HAP-1 (cell line): ENCODE data around the gene HADHB.
A peak's percentile ranks its signal among the peaks of the same experiment; 100 is the strongest.
"Not testable (repeated sequence)": the region's sequence is repeated elsewhere in the genome, so short reads cannot be mapped to it uniquely, and the experiment has no call there.

Source experiments
- DNase-seq, 2 experiments: peaks; one replicate each; pipeline ENCODE4 v3.0.0-alpha.2; 2016 to 2020; ENCODE audit warnings: low spot score in 2 of 2
- H3K27me3 ChIP-seq: fragments of 250-450 bp; sonication (Bioruptor Pico); 2 replicates; pipeline ENCODE4 v1.5.1; 2020; ENCODE audit warnings: low read depth, mild to moderate bottlenecking, moderate library complexity
- H3K36me3 ChIP-seq: fragments of 250-450 bp; sonication (Bioruptor Pico); replicated peaks from 2 replicates; pipeline ENCODE4 v1.5.1; 2020; ENCODE audit warnings: mild to moderate bottlenecking
- H3K4me1 ChIP-seq: fragments of 250-450 bp; sonication (Bioruptor Pico); 2 replicates; pipeline ENCODE4 v1.5.1; 2020; ENCODE audit warnings: mild to moderate bottlenecking
- H3K4me3 ChIP-seq: fragments of 250-450 bp; sonication (Bioruptor Pico); 2 replicates; pipeline ENCODE4 v1.5.1; 2020; ENCODE audit warnings: mild to moderate bottlenecking, moderate library complexity
- H3K9me3 ChIP-seq: fragments of 250-450 bp; sonication (Bioruptor Pico); 2 replicates; pipeline ENCODE4 v1.5.1; 2020; ENCODE audit warnings: mild to moderate bottlenecking, moderate library complexity
- in situ Hi-C: fragments of 300-500 bp; cut with MboI; formaldehyde crosslinking; loops from 3 replicates; pipeline ENCODE4 v1.14.3; 2020; ENCODE audit warnings: low sequenced_read_pairs, inconsistent platforms, mixed read lengths

The HADHB gene

GRCh38 chr2:26292646-26293045 lies 47.9 kb downstream of the HADHB start:
- no peaks in the 10 kb centered on the region for H3K27me3 ChIP-seq
- DNase-seq: no peak
- no peaks in the 10 kb centered on the region for H3K36me3 ChIP-seq
- peaks cover 4% of the 10 kb centered on the region for H3K4me1 ChIP-seq
- H3K4me3 ChIP-seq: no peak overlapping the region
- no peaks in the 10 kb centered on the region for H3K9me3 ChIP-seq
- in situ Hi-C loops: no loop called here

DNA sequence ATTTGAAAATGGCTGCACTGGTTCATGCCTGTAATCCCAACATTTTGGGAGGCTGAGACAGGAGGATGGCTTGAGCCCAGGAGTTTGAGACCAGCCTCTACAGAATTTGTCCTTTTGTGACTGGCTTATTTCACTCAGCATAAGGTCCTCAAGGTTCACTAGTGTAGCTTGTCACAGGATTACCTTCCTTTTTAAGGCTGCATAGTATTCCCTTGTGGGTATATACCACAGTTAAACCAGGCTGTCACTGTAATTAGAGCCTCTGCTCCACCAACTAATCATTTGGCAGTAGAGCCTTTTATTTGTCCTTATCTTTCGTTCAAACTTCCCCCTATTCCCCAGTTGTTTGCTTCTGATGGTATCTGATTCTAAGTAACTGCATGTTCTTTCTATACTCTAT lies 50.8 kb downstream of the HADHB start:
- Histone ChIP-seq H3K27me3 (no peaks in the 10 kb centered on the region), H3K4me3 (no peak overlapping the region), H3K36me3 (no peaks in the 10 kb centered on the region), H3K9me3 (no peaks in the 10 kb centered on the region), H3K4me1 (peaks cover 27% of the 10 kb centered on the region)
- in situ Hi-C loops: no loop called here
- no peak for DNase-seq

- H3K4me3 ChIP-seq: no peak overlapping the region
- H3K9me3 ChIP-seq: no peaks in the 10 kb centered on the region
- DNase-seq: no peak
- peaks cover 27% of the 10 kb centered on the region for H3K4me1 ChIP-seq
- no peaks in the 10 kb centered on the region for H3K36me3 ChIP-seq
- in situ Hi-C loops: no loop called here
- no peaks in the 10 kb centered on the region for H3K27me3 ChIP-seq
Observed at GRCh38 chr2:26297061-26297460, 52.3 kb downstream of the HADHB start.

GRCh38 chr2:26298286-26298637 lies 53.5 kb downstream of the HADHB start:
- in situ Hi-C loops: no loop called here
- Histone ChIP-seq H3K36me3 (no peaks in the 10 kb centered on the region), H3K4me1 (peaks cover 27% of the 10 kb centered on the region), H3K9me3 (no peaks in the 10 kb centered on the region), H3K4me3 (no peak overlapping the region), H3K27me3 (no peaks in the 10 kb centered on the region)
- DNase-seq: peak; percentile 40 to 52

DNA sequence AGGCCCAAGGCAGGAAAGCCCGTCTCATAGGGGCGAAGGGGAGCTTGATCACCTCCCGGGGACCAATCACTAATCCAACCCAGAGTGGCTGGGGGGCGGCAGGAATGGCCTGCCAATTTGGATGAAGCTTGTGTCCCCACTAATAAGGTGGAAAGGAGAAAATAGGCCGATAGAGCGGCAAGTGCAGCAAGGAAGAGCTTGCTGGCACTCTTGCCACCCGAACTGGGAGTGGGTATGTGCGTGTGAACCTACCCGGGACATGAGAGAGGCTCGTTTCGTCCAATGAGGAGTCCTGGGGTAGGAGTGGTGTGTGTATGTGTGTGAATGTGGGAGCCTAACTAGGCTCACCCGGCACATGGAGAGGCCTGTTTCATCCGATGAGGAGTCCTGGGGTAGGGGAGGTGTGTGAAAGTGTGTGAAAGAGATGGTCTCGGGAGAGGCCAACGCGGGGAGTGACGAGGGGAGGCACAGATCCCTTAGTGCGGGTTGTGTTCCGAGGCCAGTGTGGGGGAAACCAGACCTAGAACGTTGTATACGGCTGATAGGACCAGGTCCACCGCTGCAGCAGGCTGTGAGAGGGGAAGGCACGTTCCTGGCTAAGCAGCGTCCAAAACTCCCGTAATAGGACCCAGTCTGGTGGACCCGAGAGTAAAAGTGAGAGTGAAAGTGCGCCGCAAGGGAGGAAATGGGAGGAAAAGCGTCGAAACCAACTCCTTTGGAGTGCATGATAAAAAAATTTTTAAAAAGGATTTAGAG lies 54.1 kb downstream of the HADHB start:
- H3K4me3 ChIP-seq: no peak overlapping the region; the same call in 1 of the 2 replicates
- no peaks in the 10 kb centered on the region for H3K36me3 ChIP-seq
- DNase-seq: no peak
- in situ Hi-C loops: no loop called here
- H3K4me1 ChIP-seq: peaks cover 27% of the 10 kb centered on the region
- H3K9me3 ChIP-seq: no peaks in the 10 kb centered on the region
- no peaks in the 10 kb centered on the region for H3K27me3 ChIP-seq

GRCh38 chr2:26299471-26300101 lies 54.8 kb downstream of the HADHB start:
- in situ Hi-C loops: no loop called here
- no peaks in the 10 kb centered on the region for H3K36me3 ChIP-seq
- H3K27me3 ChIP-seq: no peaks in the 10 kb centered on the region
- 0 out of 2 replicates have a peak overlapping the region, but pooled peaks have one; percentile 5 for H3K4me3 ChIP-seq
- H3K4me1 ChIP-seq: peaks cover 27% of the 10 kb centered on the region
- no peaks in the 10 kb centered on the region for H3K9me3 ChIP-seq
- DNase-seq: peak; percentile 30 to 37

- H3K4me3 ChIP-seq: no peak overlapping the region
Observed at GRCh38 chr2:26300234-26300925, 55.6 kb downstream of the HADHB start.

DNA sequence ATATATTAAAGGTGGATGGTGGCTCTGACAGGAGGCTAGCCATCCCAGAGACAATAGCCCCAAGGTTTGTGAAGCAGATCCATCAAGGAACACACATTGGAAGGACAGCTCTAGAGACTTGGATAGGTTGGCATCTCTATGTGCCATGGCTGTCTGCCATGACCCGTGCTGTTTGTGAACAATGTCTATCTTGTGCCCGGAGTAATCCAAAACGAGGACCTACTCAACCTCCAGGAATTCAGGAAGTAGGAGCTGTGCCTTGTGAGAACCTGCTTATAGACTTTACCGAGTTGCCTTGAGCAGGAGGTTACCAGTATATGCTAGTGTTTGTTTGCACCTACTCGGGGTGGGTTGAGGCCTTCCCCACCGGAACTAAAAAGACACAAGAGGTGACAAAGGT lies 58.1 kb downstream of the HADHB start:
- no peak for DNase-seq
- Histone ChIP-seq H3K9me3 (no peaks in the 10 kb centered on the region), H3K4me3 (no peak overlapping the region), H3K4me1 (peaks cover 21% of the 10 kb centered on the region), H3K27me3 (no peaks in the 10 kb centered on the region), H3K36me3 (no peaks in the 10 kb centered on the region)
- in situ Hi-C loops: no loop called here

More at GRCh38 chr2:26300234-26300925, 55.6 kb downstream of the HADHB start:
- Histone ChIP-seq H3K4me1 (peaks cover 27% of the 10 kb centered on the region), H3K36me3 (no peaks in the 10 kb centered on the region), H3K9me3 (no peaks in the 10 kb centered on the region), H3K27me3 (no peaks in the 10 kb centered on the region)
- DNase-seq: peak in 1 of 2 experiments; percentile 38
- in situ Hi-C loops: no loop called here

DNA sequence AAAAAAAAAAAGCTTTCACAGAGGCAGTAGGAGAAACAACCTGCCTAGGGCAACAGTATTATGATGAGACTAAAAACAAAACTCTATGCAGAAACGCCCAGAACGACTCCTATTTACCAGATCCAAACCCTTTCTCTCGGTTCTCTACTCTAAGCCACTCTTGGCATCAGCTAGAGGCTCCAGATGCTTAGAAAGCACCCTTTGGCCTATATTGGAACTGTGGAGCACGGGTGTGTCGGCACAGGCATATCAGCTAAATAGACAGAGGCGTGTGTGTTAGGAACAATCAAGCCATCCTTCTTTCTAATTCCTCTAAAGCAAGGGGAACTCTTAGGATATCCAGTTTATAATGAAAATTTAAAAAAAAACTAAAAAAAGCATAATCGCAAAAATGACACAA lies 60.4 kb downstream of the HADHB start:
- in situ Hi-C loops: not testable (repeated sequence)

GRCh38 chr2:26305540-26305939 lies 60.8 kb downstream of the HADHB start:
- H3K27me3 ChIP-seq: 0 out of 2 replicates have a peak, but pooled peaks cover 3% of the 10 kb centered on the region
- in situ Hi-C loops: no loop called here
- H3K9me3 ChIP-seq: no peaks in the 10 kb centered on the region

More for the DNA sequence above, 60.4 kb downstream of the HADHB start:
- not testable (repeated sequence) for H3K27me3 ChIP-seq, H3K9me3 ChIP-seq, H3K4me1 ChIP-seq, H3K36me3 ChIP-seq, DNase-seq, H3K4me3 ChIP-seq

GRCh38 chr2:26309921-26310320 lies 65.2 kb downstream of the HADHB start:
- no peak overlapping the region for H3K4me3 ChIP-seq
- 0 out of 2 replicates have a peak, but pooled peaks cover 3% of the 10 kb centered on the region for H3K27me3 ChIP-seq
- H3K9me3 ChIP-seq: no peaks in the 10 kb centered on the region
- in situ Hi-C loops: no loop called here
- no peak for DNase-seq
- no peaks in the 10 kb centered on the region for H3K36me3 ChIP-seq
- no peaks in the 10 kb centered on the region for H3K4me1 ChIP-seq

More at GRCh38 chr2:26305540-26305939, 60.8 kb downstream of the HADHB start:
- Histone ChIP-seq H3K4me1 (no peaks in the 10 kb centered on the region), H3K36me3 (no peaks in the 10 kb centered on the region), H3K4me3 (no peak overlapping the region)
- DNase-seq: no peak

DNA sequence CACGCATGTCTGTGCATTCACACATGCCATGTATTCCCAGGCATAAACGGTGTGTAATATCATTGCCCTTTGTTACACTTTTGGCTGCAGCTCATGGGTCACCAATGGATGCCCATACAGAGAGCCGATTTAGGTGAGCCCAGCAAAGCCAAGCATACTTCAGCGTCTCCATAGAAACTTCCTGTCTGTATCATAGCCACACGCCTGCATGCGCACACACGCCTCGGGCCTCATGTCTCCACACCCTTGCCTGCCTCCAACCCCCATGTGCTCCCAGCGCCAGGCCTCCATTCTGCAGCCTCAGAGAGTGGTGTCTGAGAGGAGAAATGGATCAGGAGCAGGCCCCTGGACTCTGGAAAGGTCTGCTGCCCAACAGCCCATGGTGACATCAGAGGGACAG lies 67.7 kb downstream of the HADHB start:
- Histone ChIP-seq H3K4me1 (no peaks in the 10 kb centered on the region), H3K27me3 (0 out of 2 replicates have a peak, but pooled peaks cover 3% of the 10 kb centered on the region)
- DNase-seq: no peak

GRCh38 chr2:26313446-26313845 lies 68.7 kb downstream of the HADHB start:
- Histone ChIP-seq H3K4me3 (no peak overlapping the region), H3K9me3 (no peaks in the 10 kb centered on the region), H3K27me3 (0 out of 2 replicates have a peak, but pooled peaks cover 3% of the 10 kb centered on the region), H3K36me3 (no peaks in the 10 kb centered on the region), H3K4me1 (no peaks in the 10 kb centered on the region)
- DNase-seq: no peak
- in situ Hi-C loops: no loop called here

More for the DNA sequence above, 67.7 kb downstream of the HADHB start:
- no peaks in the 10 kb centered on the region for H3K9me3 ChIP-seq
- H3K4me3 ChIP-seq: no peak overlapping the region
- no peaks in the 10 kb centered on the region for H3K36me3 ChIP-seq
- in situ Hi-C loops: no loop called here

DNA sequence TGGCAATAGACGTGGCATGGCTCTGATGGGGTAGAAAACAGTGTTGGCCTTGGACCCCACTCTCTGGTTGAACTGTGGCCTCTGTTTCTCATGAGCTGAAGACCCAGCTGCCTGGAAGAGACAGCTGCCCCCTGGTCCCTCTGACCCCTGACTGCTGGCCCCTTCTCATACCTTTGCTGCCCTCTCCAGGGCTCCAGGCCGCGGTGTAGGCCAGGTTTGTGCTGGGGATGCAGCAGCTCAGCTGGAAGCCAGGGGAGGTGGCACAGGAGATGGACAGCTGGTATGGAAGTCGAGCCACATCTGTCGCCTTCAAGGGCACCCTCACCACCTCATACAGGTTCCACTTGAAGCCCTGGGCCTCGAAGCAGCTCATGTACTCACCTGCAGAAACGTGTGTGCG lies 69.5 kb downstream of the HADHB start:
- Histone ChIP-seq H3K36me3 (no peaks in the 10 kb centered on the region), H3K9me3 (no peaks in the 10 kb centered on the region), H3K4me1 (no peaks in the 10 kb centered on the region), H3K4me3 (no peak overlapping the region), H3K27me3 (peaks cover 3% of the 10 kb centered on the region; the same call in 1 of the 2 replicates)
- no peak for DNase-seq
- in situ Hi-C loops: no loop called here
